GM13976 (cell line): ENCODE data around the gene FOXO1.

Source experiments
- DNase-seq: peaks from one replicate; pipeline ENCODE4 v3.0.0; 2012; ENCODE audit warnings: low spot score
- CTCF ChIP-seq: IDR thresholded peaks from 2 replicates; pipeline ENCODE4 v1.5.1; 2012; ENCODE audit warnings: borderline replicate concordance, mild to moderate bottlenecking; ENCODE audit not compliant: insufficient read depth; ENCODE audit errors: extremely low read depth, missing control alignments, control extremely low read depth
- in situ Hi-C: fragments of 300-500 bp; cut with MboI; formaldehyde crosslinking; loops from one replicate; pipeline ENCODE4 v1.12.0; 2022; ENCODE audit warnings: low sequenced_read_pairs, mixed read lengths, inconsistent platforms; ENCODE audit not compliant: unreplicated experiment

FOXO1 gene

DNA sequence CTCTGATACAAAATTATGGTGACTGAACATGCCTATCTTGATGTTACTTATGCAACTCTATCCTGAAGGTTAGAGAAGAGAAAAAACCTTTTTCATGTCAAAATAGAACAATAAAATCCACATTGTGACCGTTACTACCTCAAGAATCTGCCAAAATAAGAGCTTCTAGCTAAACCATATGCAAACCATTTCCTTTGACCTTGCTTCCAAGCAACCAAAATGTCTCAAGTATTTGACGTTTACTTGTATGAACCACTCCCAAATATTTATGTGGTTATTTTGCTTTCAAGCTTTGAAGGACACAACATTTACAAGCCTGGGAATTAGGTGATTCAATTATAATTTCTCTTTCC is 13.9 kb downstream of the FOXO1 start:
- TF ChIP-seq CTCF: no peak
- DNase-seq: no peak
- in situ Hi-C loops: no loop called here

GRCh38 chr13:40651866-40652587 is 14.4 kb downstream of the FOXO1 start:
- DNase-seq: no peak
- in situ Hi-C loops: no loop called here
- no peak for TF ChIP-seq CTCF

- TF ChIP-seq CTCF: no peak
- no peak for DNase-seq
- in situ Hi-C loops: no loop called here
Observed at GRCh38 chr13:40648841-40649240, 17.6 kb downstream of the FOXO1 start.

- in situ Hi-C loops: no loop called here
- no peak for DNase-seq
Observed at GRCh38 chr13:40648040-40648439, 18.4 kb downstream of the FOXO1 start.

GRCh38 chr13:40644838-40645604 is 21.4 kb downstream of the FOXO1 start:
- no peak for DNase-seq
- in situ Hi-C loops: no loop called here

More at GRCh38 chr13:40648040-40648439, 18.4 kb downstream of the FOXO1 start:
- TF ChIP-seq CTCF: no peak

More at GRCh38 chr13:40644838-40645604, 21.4 kb downstream of the FOXO1 start:
- TF ChIP-seq CTCF: no peak
